Measurements from ENCODE around the gene SNPH.

Gene SNPH

DNA sequence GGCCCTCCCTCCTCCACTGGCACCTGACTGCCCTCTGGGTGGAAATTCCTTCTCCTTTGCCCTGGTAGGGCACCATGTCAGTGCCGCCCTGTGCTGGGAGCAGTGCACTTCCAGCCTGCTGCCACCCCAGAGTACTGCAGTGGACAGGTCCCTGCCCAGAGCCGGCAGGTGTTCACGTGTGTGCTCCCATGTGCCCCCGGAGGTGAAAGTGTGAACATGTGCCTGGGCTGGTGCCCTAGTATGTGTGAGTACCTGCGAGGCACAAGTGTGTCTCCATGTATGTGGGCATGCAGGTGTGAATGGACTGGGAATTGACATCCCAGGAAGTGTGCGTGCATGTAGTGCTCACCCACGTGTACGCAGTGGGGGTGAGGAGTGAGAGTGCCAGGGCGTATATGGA lies 33.4 kb downstream of the SNPH start:
- Histone ChIP-seq H3K27ac (replicated peaks) (no peak overlapping the region), H3K4me3 (replicated peaks; ENCODE audit: insufficient read depth, low read length) (no peak overlapping the region), H3K27me3 (ENCODE audit: insufficient read depth, poor library complexity, severe bottlenecking) (peaks cover 2% of the 10 kb centered on the region)
- TF ChIP-seq SPI1 (IDR thresholded peaks at IDR 0.05; ENCODE audit: borderline replicate concordance, low read depth), result no peak
- TF ChIP-seq, protein P1, sequence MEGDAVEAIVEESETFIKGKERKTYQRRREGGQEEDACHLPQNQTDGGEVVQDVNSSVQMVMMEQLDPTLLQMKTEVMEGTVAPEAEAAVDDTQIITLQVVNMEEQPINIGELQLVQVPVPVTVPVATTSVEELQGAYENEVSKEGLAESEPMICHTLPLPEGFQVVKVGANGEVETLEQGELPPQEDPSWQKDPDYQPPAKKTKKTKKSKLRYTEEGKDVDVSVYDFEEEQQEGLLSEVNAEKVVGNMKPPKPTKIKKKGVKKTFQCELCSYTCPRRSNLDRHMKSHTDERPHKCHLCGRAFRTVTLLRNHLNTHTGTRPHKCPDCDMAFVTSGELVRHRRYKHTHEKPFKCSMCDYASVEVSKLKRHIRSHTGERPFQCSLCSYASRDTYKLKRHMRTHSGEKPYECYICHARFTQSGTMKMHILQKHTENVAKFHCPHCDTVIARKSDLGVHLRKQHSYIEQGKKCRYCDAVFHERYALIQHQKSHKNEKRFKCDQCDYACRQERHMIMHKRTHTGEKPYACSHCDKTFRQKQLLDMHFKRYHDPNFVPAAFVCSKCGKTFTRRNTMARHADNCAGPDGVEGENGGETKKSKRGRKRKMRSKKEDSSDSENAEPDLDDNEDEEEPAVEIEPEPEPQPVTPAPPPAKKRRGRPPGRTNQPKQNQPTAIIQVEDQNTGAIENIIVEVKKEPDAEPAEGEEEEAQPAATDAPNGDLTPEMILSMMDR (IDR thresholded peaks at IDR 0.05; ENCODE audit: insufficient read depth, low read length), result peak; percentile 1
- DNase-seq (ENCODE audit: low read depth in 1 of 2, low spot score in 1 of 2), result peak; percentile 13 to 26

DNA sequence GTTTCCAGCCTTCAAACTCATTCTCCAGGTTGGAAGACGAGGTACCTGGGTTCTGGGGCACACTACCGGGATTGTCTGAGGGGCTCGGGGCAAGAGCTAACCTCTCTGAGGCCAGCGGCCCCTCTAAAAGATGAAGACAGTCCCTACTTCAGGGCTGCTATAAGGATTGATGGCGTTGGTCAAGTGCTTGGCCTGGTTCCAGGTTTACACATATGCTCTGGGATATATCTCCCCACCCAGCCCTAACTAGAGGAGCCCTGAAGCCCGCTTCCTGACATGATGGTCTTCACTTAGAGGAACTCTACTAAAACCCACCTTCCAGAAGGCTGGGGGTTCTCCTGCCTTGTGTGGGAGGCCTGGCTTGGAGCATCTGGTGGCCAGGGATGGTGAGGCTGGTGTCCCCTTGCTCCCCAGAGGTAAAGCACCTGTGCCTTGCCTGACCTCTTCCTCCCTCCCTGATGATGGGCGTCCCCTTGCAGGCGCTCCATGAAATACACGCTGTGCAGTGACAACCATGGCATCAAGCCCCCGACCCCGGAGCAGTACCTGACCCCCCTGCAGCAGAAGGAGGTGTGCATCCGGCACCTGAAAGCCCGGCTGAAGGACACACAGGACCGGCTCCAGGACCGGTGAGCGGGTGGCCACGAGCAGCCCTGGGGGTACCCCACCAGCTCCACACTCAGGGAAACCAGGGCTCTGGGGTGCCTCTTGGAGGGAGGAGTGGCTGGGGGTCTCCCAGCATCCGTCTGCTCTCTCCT lies 34.2 kb downstream of the SNPH start:
- H3K4me3 ChIP-seq (replicated peaks; ENCODE audit: insufficient read depth, low read length), result no peak overlapping the region
- DNase-seq (ENCODE audit: low read depth in 1 of 2, low spot score in 1 of 2), result no peak
- no peak overlapping the region for H3K27ac ChIP-seq (replicated peaks)
- H3K27me3 ChIP-seq (ENCODE audit: insufficient read depth, poor library complexity, severe bottlenecking), result peaks cover 2% of the 10 kb centered on the region
- TF ChIP-seq POLR2AphosphoS5 (IDR thresholded peaks at IDR 0.05; ENCODE audit: low read depth) (no peak), GABPA (IDR thresholded peaks at IDR 0.05; ENCODE audit: low read depth) (no peak), SPI1 (IDR thresholded peaks at IDR 0.05; ENCODE audit: borderline replicate concordance, low read depth) (no peak)
- TF ChIP-seq, protein P1 (IDR thresholded peaks at IDR 0.05; ENCODE audit: insufficient read depth, low read length), result no peak
- TF ChIP-seq, protein P2, sequence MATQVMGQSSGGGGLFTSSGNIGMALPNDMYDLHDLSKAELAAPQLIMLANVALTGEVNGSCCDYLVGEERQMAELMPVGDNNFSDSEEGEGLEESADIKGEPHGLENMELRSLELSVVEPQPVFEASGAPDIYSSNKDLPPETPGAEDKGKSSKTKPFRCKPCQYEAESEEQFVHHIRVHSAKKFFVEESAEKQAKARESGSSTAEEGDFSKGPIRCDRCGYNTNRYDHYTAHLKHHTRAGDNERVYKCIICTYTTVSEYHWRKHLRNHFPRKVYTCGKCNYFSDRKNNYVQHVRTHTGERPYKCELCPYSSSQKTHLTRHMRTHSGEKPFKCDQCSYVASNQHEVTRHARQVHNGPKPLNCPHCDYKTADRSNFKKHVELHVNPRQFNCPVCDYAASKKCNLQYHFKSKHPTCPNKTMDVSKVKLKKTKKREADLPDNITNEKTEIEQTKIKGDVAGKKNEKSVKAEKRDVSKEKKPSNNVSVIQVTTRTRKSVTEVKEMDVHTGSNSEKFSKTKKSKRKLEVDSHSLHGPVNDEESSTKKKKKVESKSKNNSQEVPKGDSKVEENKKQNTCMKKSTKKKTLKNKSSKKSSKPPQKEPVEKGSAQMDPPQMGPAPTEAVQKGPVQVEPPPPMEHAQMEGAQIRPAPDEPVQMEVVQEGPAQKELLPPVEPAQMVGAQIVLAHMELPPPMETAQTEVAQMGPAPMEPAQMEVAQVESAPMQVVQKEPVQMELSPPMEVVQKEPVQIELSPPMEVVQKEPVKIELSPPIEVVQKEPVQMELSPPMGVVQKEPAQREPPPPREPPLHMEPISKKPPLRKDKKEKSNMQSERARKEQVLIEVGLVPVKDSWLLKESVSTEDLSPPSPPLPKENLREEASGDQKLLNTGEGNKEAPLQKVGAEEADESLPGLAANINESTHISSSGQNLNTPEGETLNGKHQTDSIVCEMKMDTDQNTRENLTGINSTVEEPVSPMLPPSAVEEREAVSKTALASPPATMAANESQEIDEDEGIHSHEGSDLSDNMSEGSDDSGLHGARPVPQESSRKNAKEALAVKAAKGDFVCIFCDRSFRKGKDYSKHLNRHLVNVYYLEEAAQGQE (IDR thresholded peaks at IDR 0.05; ENCODE audit: insufficient replicate concordance, low read depth), result no peak

DNA sequence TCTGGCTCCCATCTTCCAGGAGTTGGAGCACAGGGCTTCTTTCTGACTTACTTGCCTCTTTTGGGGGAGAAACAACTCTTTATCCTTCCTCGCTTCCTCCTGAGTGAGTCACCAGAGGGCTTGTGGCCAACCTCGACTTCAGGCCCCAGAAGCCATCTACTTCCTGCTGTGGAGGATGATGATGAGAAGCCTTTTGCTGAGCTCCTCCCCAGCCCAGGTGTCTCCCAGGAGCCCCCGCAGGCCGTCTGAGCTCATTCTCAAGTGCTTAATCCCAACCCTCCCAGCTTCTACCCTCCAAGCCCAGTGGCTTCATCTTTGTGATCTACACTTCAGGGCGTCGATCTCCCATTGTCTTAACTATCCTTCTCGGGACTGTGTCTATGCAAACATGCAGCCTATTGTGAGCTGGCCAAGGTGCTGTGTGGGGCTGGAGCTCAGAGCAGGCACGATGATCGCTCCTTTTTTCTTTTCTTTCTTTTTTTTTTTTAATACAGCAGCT lies 35.0 kb downstream of the SNPH start:
- peak; percentile 44 to 55 for DNase-seq (ENCODE audit: low read depth in 1 of 2, low spot score in 1 of 2)
- H3K4me3 ChIP-seq (replicated peaks; ENCODE audit: insufficient read depth, low read length), result no peak overlapping the region
- H3K27ac ChIP-seq (replicated peaks), result no peak overlapping the region
- H3K27me3 ChIP-seq (ENCODE audit: insufficient read depth, poor library complexity, severe bottlenecking), result peaks cover 2% of the 10 kb centered on the region
- TF ChIP-seq, protein P2 (IDR thresholded peaks at IDR 0.05; ENCODE audit: insufficient replicate concordance, low read depth), result no peak
- TF ChIP-seq, protein P1 (IDR thresholded peaks at IDR 0.05; ENCODE audit: insufficient read depth, low read length), result no peak
- TF ChIP-seq GABPA (IDR thresholded peaks at IDR 0.05; ENCODE audit: low read depth) (no peak), SPI1 (IDR thresholded peaks at IDR 0.05; ENCODE audit: borderline replicate concordance, low read depth) (no peak), POLR2AphosphoS5 (IDR thresholded peaks at IDR 0.05; ENCODE audit: low read depth) (no peak)

All from HL-60 (cell line).